ENCODE results near the gene COPS7A.
"Not testable (repeated sequence)": the region's sequence is repeated elsewhere in the genome, so short reads cannot be mapped to it uniquely, and the experiment has no call there.

The COPS7A gene

GRCh38 chr12:6703631-6704030, 20.2 kb upstream of the COPS7A start:
- peak; percentile 24 to 33 for DNase-seq

DNA sequence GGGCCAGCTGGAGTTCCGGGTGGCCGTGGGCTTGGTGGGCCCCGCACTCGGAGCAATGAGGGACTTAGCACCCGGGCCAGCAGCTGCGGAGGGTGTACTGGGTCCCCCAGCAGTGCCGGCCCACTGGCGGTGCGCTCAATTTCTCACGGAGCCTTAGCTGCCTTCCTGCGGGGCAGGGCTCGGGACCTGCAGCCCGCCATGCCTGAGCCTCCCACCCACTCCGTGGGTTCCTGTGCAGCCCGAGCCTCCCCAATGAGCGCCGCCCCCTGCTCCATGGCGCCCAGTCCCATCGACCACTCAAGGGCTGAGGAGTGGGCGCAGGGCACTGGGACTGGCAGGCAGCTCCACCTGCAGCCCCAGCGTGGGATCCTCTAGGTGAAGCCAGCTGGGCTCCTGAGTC, 15.5 kb upstream of the COPS7A start:
- not testable (repeated sequence) for DNase-seq

GRCh38 chr12:6708960-6709394, 14.9 kb upstream of the COPS7A start:
- no peak for DNase-seq

GRCh38 chr12:6716031-6716873, 7.6 kb upstream of the COPS7A start:
- not testable (repeated sequence) for DNase-seq

- DNase-seq, result no peak
These were observed 6.9 kb upstream of the COPS7A start for GRCh38 chr12:6716874-6717437.

DNA sequence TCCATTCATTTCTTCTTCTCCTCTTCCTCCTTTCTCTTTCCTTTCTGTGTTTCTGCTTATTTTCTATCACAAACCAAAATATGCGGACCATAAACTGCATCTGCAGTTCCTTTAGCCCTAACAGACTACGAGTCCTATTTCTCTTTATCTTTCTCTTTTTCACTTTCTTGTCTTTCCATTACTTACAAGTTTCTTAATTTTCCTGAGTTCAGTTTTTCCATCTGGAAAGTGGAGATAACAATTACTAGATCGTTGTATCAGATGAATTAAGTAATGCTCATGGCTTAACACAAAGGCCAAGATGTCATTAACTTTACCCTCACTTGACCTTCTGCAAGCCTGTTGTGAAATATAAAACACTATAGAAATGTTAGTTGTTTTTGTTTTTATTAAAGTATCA, 983 bp upstream of the COPS7A start:
- peak in 1 of 2 experiments; percentile 6 for DNase-seq

- peak; percentile 29 to 33 for DNase-seq
These were observed 557 bp downstream of the COPS7A start for GRCh38 chr12:6724409-6724797.

GRCh38 chr12:6725350-6725749, 1.5 kb downstream of the COPS7A start:
- no peak for DNase-seq

GRCh38 chr12:6729186-6729585, 5.3 kb downstream of the COPS7A start:
- DNase-seq, result no peak

DNA sequence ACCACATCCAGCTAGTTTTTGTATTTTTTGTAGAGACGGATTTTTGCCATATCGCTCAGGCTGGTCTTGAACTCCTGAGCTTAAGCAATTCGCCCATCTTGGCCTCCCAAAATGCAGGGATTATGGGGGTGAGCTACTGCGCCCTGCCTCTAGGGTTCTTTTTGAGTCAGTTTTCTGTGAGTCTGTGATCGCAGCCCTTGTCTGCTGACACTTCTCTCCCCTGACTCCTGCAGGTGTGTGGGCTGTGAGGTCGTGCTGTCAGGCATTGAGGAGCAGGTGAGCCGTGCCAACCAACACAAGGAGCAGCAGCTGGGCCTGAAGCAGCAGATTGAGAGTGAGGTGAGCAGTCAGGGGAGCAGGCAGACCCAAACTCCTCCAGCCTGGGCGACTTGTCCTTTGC, 6.3 kb downstream of the COPS7A start:
- DNase-seq, result no peak

GRCh38 chr12:6734506-6735387, 10.9 kb downstream of the COPS7A start:
- DNase-seq, result no peak

GRCh38 chr12:6735448-6736191, 11.8 kb downstream of the COPS7A start:
- DNase-seq, result peak; percentile 35 to 54

- DNase-seq, result no peak
These were observed 12.9 kb downstream of the COPS7A start for GRCh38 chr12:6736754-6737153.

GRCh38 chr12:6742080-6742479, 18.2 kb downstream of the COPS7A start:
- DNase-seq, result not testable (repeated sequence)

GRCh38 chr12:6742834-6743233, 19.0 kb downstream of the COPS7A start:
- no peak for DNase-seq

- not testable (repeated sequence) for DNase-seq
These were observed 19.5 kb downstream of the COPS7A start for GRCh38 chr12:6743300-6743699.

DNA sequence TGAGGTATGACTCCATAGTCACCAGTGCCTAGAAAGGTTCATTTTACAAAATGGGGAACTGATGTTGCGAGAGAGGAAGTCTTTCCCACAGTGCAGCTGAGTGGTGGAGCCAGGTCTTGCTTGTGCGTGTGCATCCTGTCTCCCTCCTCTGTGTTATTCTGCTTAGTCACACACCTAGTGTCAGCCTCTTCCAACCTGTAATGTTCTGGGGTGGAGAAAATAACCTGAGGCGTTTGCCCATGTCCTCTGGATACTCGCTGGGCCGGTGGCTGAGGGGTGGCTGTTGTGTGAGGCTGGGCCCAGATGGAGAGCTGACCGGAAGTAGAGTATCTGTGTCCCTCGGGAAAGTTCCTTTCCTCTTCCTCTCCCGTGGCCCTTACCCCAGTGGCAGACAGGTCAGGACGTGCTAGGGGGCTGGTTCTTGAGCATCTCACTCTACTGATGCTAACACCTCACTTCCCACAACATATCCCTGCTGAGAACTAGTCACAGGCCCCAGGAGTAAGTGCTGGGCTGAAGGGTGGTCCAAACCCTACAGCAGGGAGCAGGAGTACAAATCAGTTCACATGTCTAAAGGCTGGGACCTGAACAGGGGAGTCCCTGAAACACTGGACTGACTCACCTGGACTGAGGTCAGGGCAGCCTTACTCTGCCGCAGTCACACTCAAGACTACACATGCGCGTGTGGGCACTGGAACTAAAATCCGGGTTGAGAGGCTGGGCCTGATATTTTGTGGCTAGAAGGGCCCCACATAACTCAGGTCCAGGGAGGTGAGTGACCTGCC, 22.1 kb downstream of the COPS7A start:
- peak; percentile 96 to 97 for DNase-seq

DNA sequence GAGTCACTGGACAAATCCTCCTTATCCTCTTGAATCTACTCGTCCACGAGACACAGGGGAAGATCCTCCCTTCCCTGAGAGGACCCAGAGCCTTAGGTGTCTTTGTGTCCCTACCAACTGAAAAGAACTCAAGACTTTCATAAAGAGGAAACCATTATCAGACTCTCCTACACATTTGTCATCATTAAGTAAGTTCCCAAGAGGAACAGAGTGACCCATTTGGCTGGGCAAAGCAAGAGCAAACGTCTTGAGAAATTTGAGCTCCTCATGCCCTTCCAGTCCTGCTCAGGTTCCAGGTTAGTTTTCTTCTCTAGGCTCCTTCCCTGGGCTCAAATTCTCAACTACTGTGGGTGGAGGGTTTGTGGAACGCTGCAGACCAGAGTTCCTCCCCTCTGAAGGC, 23.4 kb downstream of the COPS7A start:
- DNase-seq, result no peak

DNA sequence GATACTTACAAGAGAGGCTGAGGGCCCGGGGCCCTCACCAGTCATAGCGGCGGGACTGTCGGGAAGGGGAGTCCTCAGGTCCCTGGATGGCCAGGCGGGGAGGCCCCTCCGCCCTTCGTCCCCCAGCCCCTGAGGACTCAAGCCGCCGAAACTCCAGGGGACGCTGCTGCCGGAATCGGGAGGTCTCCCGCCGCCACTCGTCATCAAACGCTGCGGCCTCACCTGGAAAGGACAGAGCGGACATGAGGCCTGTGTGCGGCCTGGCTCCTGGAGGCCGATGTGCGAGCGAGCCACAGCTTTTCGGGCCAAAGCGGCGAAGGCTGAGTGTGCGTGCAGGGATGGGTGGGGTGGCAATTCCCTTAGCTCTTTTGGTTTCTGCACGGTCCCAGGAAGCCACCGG, 24.9 kb downstream of the COPS7A start:
- no peak for DNase-seq

GRCh38 chr12:6750506-6750905, 26.7 kb downstream of the COPS7A start:
- DNase-seq, result no peak

GRCh38 chr12:6751767-6752166, 27.9 kb downstream of the COPS7A start:
- DNase-seq, result no peak

Measured in AML-193 (cell line).